A673 (cell line): Measurements from ENCODE around the gene NUDT17. TPM values are rescaled to one million over a fixed set of nuclear protein-coding genes. Genes with fewer than 3 reads are reported as not detected.
A peak's percentile ranks its signal among the peaks of the same experiment; 100 is the strongest.
"Not testable (repeated sequence)": the region's sequence is repeated elsewhere in the genome, so short reads cannot be mapped to it uniquely, and the experiment has no call there.

ENCODE experiments used
- BruUV-seq: library from RNA; stranded (reverse); fragments of 400-500 nt; replicated peaks from 2 replicates; lab custom pipeline; 2021; lab: Mats Ljungman, UMichigan
- CTCF ChIA-PET: fragments of 300-600 bp; sonication (Branson Sonifier 250); formaldehyde crosslinking; loops from one replicate; lab custom pipeline; 2022; ENCODE audit warnings: antibody characterized with exemption; lab: Charles Lee
- POLR2A ChIA-PET: fragments of 300-600 bp; sonication (Branson Sonifier 250); formaldehyde crosslinking; loops from one replicate; lab custom pipeline; 2022; ENCODE audit warnings: antibody characterized with exemption; ENCODE audit not compliant: low non-redundant PET; lab: Charles Lee
- DNase-seq: peaks from one replicate; pipeline ENCODE4 v3.0.0-alpha.2; 2015; ENCODE audit warnings: low spot score
- H3K27ac ChIP-seq: fragments of 200-600 bp; sonication (generic); 2 replicates; pipeline ENCODE4 v1.5.1; 2016; ENCODE audit warnings: mixed run types, low read depth, mild to moderate bottlenecking, mixed read lengths, antibody characterized with exemption, low read length; ENCODE audit not compliant: poor library complexity, severe bottlenecking
- H3K27me3 ChIP-seq: fragments of 200-600 bp; sonication (generic); replicated peaks from 2 replicates; pipeline ENCODE4 v1.6.1; 2017; ENCODE audit warnings: mixed run types, low read depth, mild to moderate bottlenecking, mixed read lengths, antibody characterized with exemption, low read length; ENCODE audit not compliant: insufficient read depth, poor library complexity
- H3K36me3 ChIP-seq: fragments of 200-600 bp; sonication (generic); 2 replicates; pipeline ENCODE4 v1.6.1; 2016; ENCODE audit warnings: mixed run types, mild to moderate bottlenecking, mixed read lengths, antibody characterized with exemption, low read length; ENCODE audit not compliant: insufficient read depth, poor library complexity, severe bottlenecking
- H3K4me1 ChIP-seq: fragments of 200-600 bp; sonication (generic); 2 replicates; pipeline ENCODE4 v1.6.1; 2017; ENCODE audit warnings: mixed run types, mild to moderate bottlenecking, mixed read lengths, antibody characterized with exemption, low read length; ENCODE audit not compliant: insufficient read depth, poor library complexity, severe bottlenecking
- H3K4me3 ChIP-seq: fragments of 200-600 bp; sonication (generic); 2 replicates; pipeline ENCODE4 v1.5.1; 2016; ENCODE audit warnings: low read depth, mixed run types, mild to moderate bottlenecking, mixed read lengths, low read length; ENCODE audit not compliant: poor library complexity, severe bottlenecking
- H3K9me3 ChIP-seq: fragments of 200-600 bp; sonication (generic); 2 replicates; pipeline ENCODE4 v1.6.1; 2016; ENCODE audit warnings: mixed run types, low read depth, mild to moderate bottlenecking, mixed read lengths, antibody characterized with exemption, low read length; ENCODE audit not compliant: poor library complexity, severe bottlenecking
- EZH2 ChIP-seq: fragments of 200-600 bp; sonication (generic); IDR thresholded peaks from 2 replicates; pipeline ENCODE4 v1.6.1; 2017; ENCODE audit warnings: borderline replicate concordance, low read depth, mild to moderate bottlenecking, mixed read lengths, antibody characterized with exemption, low read length; ENCODE audit not compliant: poor library complexity, severe bottlenecking
- intact Hi-C: fragments of 100-400 bp; cut with micrococcal nuclease; formaldehyde crosslinking; loops from one replicate; pipeline ENCODE4 v1.10.0; 2022; ENCODE audit not compliant: unreplicated experiment
- total RNA-seq: library from RNA; stranded (reverse); gene quantifications from 2 replicates; pipeline ENCODE4 v1.2.3, GENCODE V29; 2021
- TF ChIP-seq, protein P1 (sequence below): fragments of 300-800, 200-600 bp; sonication (generic); conservative IDR thresholded peaks from 2 replicates; pipeline ENCODE4 v1.5.1; 2017; ENCODE audit warnings: low read depth, mild to moderate bottlenecking, antibody characterized with exemption, low read length, moderate library complexity, mixed read lengths

Gene NUDT17
- total RNA-seq, 1 experiment from 2014 or later, result 3.4 TPM

DNA sequence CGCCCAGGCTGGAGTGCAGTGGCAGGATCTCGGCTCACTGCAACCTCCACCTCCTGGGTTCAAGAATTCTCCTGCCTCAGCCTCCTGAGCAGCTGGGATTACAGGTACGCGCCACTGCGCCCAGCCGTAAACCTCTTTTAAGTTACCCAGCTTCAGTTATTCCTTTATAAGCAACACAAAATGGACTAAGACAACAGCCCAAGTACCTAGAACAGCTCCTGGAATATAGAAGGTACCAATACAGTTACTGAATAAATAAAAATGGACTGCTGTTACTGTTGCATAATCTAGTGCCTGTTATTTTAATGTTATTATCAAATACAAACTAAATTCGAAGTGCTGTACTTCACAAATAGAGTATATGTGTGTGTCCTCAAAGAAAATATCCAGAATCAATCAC, 38.6 kb upstream of the NUDT17 start:
- Histone ChIP-seq H3K27ac (no peak overlapping the region), H3K36me3 (no peaks in the 10 kb centered on the region), H3K9me3 (no peaks in the 10 kb centered on the region), H3K27me3 (no peaks in the 10 kb centered on the region), H3K4me1 (peaks cover 15% of the 10 kb centered on the region), H3K4me3 (no peak overlapping the region)
- intact Hi-C loops, result loop anchor here (10.0 kb wide), 1 partner anchor 48 kb away; the partner anchor contains the start of gene PIAS3
- POLR2A ChIA-PET, result interaction anchor here (0.6 kb wide), 1 partner anchor 12 kb away, joined by 3 read pairs; no protein-coding TSS in a partner anchor
- no TSS peak for BruUV-seq
- DNase-seq, result no peak
- CTCF ChIA-PET, result no interaction called here
- TF ChIP-seq EZH2, result no peak
- TF ChIP-seq, protein P1, sequence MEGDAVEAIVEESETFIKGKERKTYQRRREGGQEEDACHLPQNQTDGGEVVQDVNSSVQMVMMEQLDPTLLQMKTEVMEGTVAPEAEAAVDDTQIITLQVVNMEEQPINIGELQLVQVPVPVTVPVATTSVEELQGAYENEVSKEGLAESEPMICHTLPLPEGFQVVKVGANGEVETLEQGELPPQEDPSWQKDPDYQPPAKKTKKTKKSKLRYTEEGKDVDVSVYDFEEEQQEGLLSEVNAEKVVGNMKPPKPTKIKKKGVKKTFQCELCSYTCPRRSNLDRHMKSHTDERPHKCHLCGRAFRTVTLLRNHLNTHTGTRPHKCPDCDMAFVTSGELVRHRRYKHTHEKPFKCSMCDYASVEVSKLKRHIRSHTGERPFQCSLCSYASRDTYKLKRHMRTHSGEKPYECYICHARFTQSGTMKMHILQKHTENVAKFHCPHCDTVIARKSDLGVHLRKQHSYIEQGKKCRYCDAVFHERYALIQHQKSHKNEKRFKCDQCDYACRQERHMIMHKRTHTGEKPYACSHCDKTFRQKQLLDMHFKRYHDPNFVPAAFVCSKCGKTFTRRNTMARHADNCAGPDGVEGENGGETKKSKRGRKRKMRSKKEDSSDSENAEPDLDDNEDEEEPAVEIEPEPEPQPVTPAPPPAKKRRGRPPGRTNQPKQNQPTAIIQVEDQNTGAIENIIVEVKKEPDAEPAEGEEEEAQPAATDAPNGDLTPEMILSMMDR, result no peak

DNA sequence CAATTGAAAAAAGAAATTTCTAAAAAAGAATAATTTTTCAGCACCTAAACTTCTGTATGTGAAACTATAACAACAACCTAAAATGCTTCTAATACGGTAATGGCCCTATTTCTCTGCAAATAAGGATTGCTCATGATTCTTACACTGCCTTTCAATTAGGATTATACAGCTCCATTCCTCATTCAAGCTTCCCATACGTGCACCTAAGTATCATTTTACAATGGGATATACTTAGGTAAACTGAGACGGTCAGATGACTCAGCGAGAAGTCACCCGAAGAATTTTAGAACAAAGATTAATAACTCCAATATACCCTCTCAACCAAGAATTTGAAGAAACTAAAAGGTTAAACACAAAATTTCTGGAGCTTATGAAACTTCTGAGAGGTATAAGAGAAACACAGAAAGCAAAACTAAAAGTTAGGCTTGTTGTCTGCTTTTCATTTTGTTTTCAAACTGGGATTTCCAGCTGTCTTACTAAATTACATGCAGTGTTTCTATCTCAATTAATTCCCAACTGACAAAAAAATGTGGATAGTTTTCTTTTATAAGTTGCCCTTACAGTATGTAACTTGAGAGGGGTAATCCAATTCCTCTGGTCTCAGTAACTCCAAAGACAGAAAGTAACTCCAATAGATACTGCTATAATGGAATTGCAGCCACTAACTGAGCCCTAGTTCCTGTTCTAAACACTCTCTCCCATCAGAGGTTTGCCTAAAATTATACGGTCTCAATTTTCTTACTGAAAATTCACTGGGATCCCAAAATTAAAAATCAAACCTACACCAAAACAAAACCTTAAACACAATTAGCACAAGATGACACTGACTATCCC, 32.2 kb upstream of the NUDT17 start:
- BruUV-seq, intact Hi-C loops, CTCF ChIA-PET: not testable (repeated sequence)

DNA sequence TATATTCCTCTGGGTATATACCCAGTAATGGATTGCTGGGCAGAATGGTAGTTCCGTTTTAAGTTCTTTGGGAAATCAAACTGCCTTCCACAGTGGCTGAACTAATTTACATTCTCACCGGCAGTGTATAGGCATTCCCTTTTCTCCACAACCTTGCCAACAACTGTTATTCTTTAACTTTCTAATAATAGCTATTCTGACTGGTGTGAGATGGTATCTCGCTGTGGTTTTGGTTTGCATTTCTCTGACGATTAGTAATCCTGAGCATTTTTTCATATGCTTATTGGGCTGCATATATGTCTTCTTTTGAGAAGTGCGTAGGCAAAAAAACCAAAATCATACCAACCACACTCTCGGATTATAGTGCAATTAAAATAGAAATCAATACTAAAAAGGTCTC, 27.3 kb upstream of the NUDT17 start:
- H3K4me1 ChIP-seq, H3K4me3 ChIP-seq, H3K36me3 ChIP-seq, H3K27ac ChIP-seq, H3K9me3 ChIP-seq, DNase-seq, CTCF ChIA-PET, BruUV-seq, POLR2A ChIA-PET, H3K27me3 ChIP-seq, intact Hi-C loops: not testable (repeated sequence)

More for the DNA sequence above, 32.2 kb upstream of the NUDT17 start:
- POLR2A ChIA-PET, DNase-seq, H3K9me3 ChIP-seq, H3K27me3 ChIP-seq, H3K4me1 ChIP-seq, H3K36me3 ChIP-seq, H3K27ac ChIP-seq: not testable (repeated sequence)
- peak overlapping the region; percentile 15 for H3K4me3 ChIP-seq

DNA sequence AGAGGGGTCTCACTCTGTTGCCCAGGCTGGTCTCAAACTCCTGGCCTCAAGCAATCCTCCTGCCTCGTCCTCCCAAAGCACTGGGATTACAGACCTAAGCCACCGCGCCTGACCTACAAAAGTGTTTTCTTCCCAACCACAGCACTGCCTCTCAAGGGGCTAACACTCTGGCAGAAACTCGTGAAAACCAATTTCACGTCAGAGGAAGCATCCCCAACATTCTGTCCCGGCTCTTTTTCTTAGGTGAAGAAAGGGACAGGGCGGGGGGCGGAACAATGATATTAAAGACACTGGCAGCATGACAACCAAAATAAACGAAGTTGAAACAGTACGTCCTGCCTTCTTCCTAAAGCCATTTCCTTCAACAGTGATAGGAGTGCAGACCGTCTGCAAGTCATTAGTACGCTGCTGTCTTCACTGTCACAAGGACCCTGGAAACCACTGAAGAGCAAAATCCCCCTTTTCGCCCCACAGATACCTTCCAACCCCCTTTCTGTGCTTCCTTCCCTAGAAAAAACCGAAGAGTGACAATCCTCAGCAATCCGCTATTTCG, 22.6 kb upstream of the NUDT17 start:
- H3K9me3 ChIP-seq, intact Hi-C loops: not testable (repeated sequence)

More for the DNA sequence above, 22.6 kb upstream of the NUDT17 start:
- BruUV-seq, CTCF ChIA-PET, H3K27ac ChIP-seq, H3K4me3 ChIP-seq, H3K27me3 ChIP-seq, DNase-seq, POLR2A ChIA-PET: not testable (repeated sequence)
- Histone ChIP-seq H3K4me1 (peaks cover 10% of the 10 kb centered on the region), H3K36me3 (peaks cover 22% of the 10 kb centered on the region)
